Measurements from ENCODE around the gene TMEM54.

Gene TMEM54

DNA sequence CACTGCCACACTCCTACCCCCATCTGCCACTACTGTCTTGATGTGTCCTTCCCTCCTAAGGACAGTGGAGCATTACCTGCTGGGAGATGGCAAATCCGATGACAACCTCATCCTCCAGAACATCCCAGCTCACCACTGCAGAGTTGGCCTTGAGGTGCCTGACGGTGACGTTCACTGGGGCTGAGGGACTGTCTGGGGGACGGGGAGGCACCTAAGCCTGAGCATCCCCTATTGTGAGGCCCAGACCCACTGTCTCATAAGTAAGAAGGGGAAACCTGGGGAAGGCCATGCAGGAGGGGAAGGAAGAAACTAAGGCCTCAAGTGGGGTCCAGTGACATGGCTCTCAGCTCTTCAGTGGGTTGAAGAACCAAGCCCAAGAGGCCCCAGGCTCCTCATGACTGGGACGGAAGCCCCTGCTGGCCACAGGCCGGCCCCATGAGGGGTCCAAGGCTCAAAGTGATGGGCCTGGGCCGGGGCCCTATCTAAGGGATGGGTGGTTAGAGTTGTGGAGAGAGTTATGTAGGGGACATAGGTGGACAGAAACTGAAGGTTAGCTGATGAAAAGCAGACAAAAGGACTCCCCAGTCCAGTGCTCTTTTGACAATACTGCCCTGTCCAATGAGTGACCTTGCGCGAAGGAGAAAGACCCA, 32.3 kb downstream of the TMEM54 start:
- POLR2A ChIA-PET (ENCODE audit: low non-redundant PET) = no interaction called here
- CTCF ChIA-PET = interaction anchor here (0.7 kb wide), 1 partner anchor 8 kb away, joined by 3 read pairs; no protein-coding TSS in a partner anchor

DNA sequence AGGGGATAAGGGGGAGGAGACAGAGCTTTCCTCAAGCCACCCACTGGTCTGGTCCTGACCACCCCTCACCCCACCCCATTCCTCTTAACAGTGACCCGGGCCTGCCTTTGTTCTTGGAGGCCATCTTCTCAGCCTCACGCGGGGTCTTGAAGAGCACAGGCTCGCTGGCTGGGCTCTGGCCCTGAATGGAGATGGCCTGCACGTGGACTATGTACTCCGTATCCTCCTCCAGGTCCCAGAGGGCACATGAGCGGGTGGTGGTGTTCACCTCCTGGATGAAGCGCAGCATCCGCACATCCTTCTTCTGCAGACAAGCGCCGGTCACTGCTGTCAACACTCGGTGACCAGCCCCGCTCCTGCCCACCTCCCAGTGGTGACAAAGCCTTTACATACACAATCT, 33.1 kb downstream of the TMEM54 start:
- POLR2A ChIA-PET (ENCODE audit: low non-redundant PET) = no interaction called here
- CTCF ChIA-PET = interaction anchor here (0.7 kb wide), 1 partner anchor 9 kb away, joined by 3 read pairs; no protein-coding TSS in a partner anchor
- no peak for DNase-seq (ENCODE audit: low spot score)
- TF ChIP-seq CTCF (conservative IDR thresholded peaks at IDR 0.05; ENCODE audit: low read depth) = no peak
- no peak overlapping the region for H3K27ac ChIP-seq

More for the DNA sequence above, 32.3 kb downstream of the TMEM54 start:
- DNase-seq (ENCODE audit: low spot score) = no peak
- no peak overlapping the region for H3K27ac ChIP-seq
- no peak for TF ChIP-seq CTCF (conservative IDR thresholded peaks at IDR 0.05; ENCODE audit: low read depth)

DNA sequence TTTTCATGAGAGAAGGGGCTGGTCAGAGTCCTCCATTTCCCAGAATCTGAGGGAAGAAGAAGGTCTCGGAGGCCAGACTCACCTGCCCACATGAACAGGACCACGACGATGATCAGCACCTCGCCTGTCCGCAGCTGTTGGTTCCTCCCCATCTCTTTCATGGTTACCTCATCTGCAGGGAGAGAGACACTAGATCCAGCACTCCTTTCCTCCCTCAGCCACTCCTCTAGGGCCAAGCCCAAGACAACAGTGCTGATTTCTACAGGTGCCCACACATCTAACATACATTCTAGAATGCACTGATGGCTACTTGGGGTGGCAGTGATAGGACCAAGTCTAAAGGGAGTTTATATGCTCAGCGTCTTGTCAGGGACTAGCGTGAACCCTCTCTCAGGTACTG, 33.5 kb downstream of the TMEM54 start:
- TF ChIP-seq CTCF (conservative IDR thresholded peaks at IDR 0.05; ENCODE audit: low read depth) = no peak
- POLR2A ChIA-PET (ENCODE audit: low non-redundant PET) = no interaction called here
- CTCF ChIA-PET = no interaction called here
- no peak for DNase-seq (ENCODE audit: low spot score)
- H3K27ac ChIP-seq = no peak overlapping the region

GRCh38 chr1:32867151-32867550, 34.0 kb downstream of the TMEM54 start:
- CTCF ChIA-PET = interaction anchor here (0.7 to 0.8 kb wide), 3 partner anchors 10 to 466 kb away, joined by 3 to 4 read pairs (median 3); no protein-coding TSS in a partner anchor
- POLR2A ChIA-PET (ENCODE audit: low non-redundant PET) = no interaction called here
- no peak for DNase-seq (ENCODE audit: low spot score)
- no peak for TF ChIP-seq CTCF (conservative IDR thresholded peaks at IDR 0.05; ENCODE audit: low read depth)
- no peak overlapping the region for H3K27ac ChIP-seq

GRCh38 chr1:32865639-32866405, 35.4 kb downstream of the TMEM54 start:
- no peak for DNase-seq (ENCODE audit: low spot score)
- H3K27ac ChIP-seq = no peak overlapping the region
- TF ChIP-seq CTCF (conservative IDR thresholded peaks at IDR 0.05; ENCODE audit: low read depth) = no peak
- ChIA-PET CTCF (interaction anchor here (0.6 to 0.7 kb wide), 2 partner anchors 14 to 29 kb away, joined by 4 to 5 read pairs; no protein-coding TSS in a partner anchor), POLR2A (ENCODE audit: low non-redundant PET) (interaction anchor here (0.6 kb wide), 1 partner anchor 66 kb away, joined by 3 read pairs; no protein-coding TSS in a partner anchor)

DNA sequence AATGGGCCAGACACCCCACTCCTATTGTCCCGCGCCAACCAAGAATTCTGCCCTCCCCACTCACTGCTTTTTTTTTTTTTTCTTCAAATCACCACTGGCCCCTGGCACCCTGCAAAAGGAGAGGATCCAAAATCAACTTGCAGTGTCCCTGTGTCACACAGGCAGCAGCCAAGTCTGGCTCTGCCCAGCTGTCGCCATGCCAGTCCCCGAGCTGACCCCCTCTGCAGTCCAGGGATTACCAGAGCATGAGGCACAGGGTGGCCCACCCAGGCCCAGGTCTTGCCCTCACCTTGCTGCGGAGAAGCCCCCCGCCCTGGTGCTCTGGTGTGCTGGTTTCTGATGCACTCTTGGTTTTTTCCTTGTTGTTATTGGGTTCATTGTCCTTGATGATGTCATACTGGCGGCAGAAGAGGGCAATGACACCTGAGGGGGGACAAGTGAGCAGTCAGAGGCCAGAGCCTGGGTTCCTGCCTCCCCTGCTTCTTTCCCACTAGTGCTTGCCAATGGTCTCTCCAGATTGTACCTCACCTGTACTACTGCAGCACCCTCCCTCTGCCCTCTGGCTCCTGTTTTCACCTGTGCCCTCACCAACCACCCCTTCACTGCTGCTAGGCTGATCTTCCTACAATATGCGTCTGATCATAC, 36.7 kb downstream of the TMEM54 start:
- CTCF ChIA-PET = no interaction called here
- no peak for TF ChIP-seq CTCF (conservative IDR thresholded peaks at IDR 0.05; ENCODE audit: low read depth)
- no peak for DNase-seq (ENCODE audit: low spot score)
- H3K27ac ChIP-seq = no peak overlapping the region
- POLR2A ChIA-PET (ENCODE audit: low non-redundant PET) = no interaction called here
